ENCODE results near the gene PTGIR.

DNA sequence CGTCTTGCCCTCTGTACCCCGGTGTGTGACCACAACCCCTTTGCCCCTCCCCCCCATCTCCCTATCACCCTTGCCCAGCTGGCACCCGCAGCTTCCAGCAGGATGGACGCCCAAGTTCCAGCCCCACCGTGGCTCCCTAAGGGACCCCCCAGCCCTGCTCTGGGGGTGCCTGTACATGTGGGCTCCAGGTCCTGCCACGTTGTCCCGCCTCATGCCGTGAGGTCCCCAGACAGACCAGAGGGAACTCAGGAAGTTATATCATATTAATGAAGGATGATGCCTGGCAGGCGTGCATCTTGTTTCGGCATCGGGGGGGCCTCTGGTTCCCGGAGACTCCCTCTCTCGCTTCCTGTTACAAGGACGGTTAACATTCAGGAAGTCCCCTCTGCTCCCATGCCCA, 1.6 kb upstream of the PTGIR start:
- no peak for TF ChIP-seq POLR2A (IDR thresholded peaks at IDR 0.05; ENCODE audit: low read depth, low read length)
- no peak for TF ChIP-seq POLR2AphosphoS5 (IDR thresholded peaks at IDR 0.05; ENCODE audit: low read depth, low read length)
- TF ChIP-seq TAF1 (IDR thresholded peaks at IDR 0.05; ENCODE audit: low read depth, low read length): no peak
- no peak for TF ChIP-seq SPI1 (IDR thresholded peaks at IDR 0.05; ENCODE audit: low read depth, low read length)
- TF ChIP-seq PAX5 (IDR thresholded peaks at IDR 0.05; ENCODE audit: insufficient read depth, low read length, severe bottlenecking): no peak

Data from GM12891 (cell line).